Measurements from ENCODE around the gene GTPBP1.
A peak's percentile ranks its signal among the peaks of the same experiment; 100 is the strongest.

Gene GTPBP1

DNA sequence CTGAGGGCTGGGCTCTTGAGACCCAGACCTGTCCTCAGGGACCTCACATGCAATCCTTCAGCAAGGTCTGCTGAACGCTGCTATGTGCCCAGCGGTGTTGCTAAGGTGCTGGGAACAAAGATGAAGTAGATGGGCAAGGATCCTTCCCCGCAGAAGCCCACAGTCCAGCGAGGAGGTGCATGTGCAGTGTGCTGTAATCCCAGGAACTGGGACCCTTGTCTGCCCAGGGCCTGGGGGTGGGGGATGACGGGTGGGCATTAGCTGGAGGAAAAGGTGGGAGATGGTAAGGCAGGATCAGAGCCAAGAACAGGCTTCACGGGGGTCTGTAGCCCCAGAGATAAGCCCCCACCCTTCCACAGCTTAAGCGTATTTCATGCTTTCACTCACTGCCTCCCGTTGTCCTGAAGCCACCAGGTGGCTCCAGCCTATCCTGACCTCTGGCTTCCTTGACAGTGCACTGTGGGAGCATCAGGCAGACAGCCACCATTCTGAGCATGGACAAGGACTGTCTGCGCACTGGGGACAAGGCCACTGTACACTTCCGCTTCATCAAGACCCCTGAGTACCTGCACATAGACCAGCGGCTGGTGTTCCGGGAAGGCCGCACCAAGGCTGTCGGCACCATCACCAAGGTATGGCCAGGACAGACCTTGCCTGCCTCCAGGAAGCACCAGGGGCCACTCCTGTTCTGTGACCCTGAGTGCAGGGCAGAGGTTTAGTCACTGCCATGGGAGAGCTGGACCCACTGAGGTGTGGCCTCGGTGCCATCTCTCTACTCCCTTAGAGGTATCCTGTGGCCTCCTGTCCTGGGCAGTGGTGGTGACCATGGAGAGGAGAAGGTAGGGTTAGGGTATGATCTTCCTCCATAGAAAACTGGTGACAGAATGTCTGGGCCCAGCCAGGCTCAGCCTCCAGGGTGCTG lies 22.0 kb downstream of the GTPBP1 start:
- DNase-seq: no peak

GRCh38 chr22:38728871-38729796 lies 23.4 kb downstream of the GTPBP1 start:
- no peak for DNase-seq

GRCh38 chr22:38729946-38730345 lies 24.2 kb downstream of the GTPBP1 start:
- no peak for DNase-seq

GRCh38 chr22:38730411-38730871 lies 24.7 kb downstream of the GTPBP1 start:
- DNase-seq: no peak

DNA sequence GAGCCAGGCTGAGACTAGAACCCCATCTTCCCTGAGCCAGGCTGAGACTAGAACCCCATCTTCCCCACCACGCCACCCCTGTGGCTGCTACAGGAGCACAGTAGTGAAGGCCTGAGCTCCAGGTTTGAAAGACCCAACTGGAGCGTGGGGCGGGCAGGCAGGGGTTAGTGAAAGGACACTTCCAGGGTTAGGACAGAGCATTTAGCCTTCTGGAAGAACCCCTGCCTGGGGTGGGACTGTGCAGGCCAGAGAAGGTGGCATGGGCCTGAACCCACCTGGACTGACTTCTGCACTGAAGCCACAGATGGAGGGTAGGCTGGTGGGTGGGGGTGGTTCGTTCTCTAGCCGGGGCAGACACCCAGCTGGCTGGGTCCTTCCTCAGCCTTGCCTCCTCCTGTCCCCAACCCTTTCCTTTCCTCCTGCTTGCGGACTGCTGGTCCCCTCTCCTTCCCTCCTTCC lies 26.0 kb downstream of the GTPBP1 start:
- DNase-seq: no peak

GRCh38 chr22:38732251-38732815 lies 26.6 kb downstream of the GTPBP1 start:
- no peak for DNase-seq

DNA sequence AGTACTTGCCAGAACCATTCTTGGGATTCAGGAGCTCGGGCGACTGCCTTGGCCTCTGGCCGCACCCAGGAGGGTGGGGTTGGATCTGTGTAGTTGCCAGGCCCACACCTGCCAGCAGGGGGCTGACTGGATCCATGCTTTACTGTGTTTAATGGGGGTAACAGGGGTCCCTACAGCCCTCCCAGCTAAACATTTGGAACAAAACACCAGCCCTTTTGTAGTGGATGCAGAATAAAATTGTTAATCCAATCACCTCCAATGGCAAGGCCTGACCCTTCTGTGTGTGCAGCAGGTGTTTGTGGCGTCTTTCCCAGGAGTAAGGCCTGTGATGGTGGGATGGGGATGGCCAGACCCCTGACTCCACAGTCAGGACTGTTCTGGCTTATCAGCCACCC lies 27.6 kb downstream of the GTPBP1 start:
- peak; percentile 58 for DNase-seq

DNA sequence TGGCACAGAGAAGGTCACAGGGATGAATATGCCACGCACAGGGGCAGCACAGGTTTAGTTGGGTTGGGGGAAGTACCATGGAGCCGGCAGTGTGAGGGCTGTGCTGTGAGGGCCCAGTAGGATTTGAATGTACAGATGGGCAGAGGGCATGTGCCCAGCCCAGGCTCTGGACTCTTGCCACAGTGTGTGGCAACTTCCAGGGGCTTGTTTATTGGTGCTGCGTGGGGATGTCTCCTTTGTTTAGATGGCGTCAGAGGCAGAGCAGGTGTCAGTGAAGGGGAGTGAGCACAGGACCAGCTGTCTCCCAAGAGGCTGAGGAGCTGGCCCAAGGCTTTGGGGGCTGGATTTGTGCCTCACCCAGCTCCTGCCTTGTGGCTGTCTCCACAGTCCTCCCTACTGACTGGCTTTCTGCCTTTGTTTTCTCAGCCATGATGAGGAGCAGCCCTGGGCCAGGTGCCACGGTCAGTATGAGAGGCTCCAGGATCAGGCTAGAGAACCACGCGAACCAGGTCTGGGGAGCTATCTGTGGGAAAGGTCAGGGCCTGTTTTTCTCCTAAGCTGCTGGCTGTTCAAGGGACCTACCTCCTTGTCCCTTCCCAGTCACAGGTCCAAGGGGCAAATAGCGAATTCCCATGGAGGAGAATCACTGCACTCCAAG lies 28.1 kb downstream of the GTPBP1 start:
- DNase-seq: no peak

GRCh38 chr22:38734421-38735100 lies 28.8 kb downstream of the GTPBP1 start:
- no peak for DNase-seq

DNA sequence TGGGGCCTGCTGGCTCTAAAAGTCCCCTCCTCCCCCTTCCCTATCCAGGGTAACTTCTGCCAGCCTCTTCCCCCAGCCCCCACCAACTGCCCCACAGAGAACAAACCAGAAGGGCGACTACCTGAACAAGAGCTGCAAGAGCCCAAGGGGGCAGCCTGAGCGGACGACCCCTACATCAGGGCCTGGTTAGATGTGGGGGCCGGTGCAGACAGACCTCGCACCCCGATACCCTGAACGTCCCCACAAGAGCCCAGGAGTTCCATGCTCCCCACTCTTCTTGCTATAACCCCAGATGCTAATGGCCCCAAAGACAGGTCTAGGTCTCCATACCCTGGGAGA lies 29.4 kb downstream of the GTPBP1 start:
- DNase-seq: no peak

DNA sequence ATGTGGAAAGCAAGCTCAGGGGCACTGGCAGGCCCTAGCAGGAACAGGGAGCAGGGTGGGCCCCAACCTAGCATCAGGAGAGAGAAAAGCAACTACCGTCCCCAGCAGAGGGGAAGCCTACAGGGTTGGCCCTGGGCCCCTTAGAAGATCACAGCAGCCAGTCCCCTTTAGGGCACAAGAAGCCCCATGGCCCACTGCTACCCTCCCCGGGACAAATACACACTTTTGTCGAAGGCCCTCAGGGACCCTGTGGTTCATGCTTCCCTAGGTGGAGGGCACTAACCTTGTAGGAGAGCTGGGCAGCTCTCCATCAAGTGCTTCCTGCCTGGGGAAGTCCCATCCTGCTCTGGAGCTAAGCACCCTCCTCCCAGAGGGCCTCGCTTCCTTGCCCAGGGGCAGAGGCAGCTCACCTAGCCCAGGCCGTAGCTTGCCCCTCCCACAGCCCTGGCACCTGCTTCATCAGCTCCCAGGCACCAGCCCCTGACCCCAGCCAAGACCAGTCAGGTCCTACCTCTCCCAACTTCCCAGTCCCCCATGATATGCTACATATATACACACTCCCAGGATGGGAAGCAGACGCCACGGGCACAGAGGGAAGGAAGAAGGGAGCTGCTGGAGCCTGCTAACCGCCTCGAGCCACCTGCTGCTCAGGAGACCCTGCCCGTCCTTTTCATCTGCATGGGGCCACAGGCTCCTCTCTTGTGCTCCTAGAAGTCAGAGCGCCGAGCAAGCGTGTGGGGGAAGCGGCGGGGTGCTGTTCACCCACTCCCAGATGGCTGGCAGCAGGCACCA lies 29.9 kb downstream of the GTPBP1 start:
- no peak for DNase-seq

- DNase-seq: no peak
Measured at GRCh38 chr22:38736257-38736570, 30.5 kb downstream of the GTPBP1 start.

DNA sequence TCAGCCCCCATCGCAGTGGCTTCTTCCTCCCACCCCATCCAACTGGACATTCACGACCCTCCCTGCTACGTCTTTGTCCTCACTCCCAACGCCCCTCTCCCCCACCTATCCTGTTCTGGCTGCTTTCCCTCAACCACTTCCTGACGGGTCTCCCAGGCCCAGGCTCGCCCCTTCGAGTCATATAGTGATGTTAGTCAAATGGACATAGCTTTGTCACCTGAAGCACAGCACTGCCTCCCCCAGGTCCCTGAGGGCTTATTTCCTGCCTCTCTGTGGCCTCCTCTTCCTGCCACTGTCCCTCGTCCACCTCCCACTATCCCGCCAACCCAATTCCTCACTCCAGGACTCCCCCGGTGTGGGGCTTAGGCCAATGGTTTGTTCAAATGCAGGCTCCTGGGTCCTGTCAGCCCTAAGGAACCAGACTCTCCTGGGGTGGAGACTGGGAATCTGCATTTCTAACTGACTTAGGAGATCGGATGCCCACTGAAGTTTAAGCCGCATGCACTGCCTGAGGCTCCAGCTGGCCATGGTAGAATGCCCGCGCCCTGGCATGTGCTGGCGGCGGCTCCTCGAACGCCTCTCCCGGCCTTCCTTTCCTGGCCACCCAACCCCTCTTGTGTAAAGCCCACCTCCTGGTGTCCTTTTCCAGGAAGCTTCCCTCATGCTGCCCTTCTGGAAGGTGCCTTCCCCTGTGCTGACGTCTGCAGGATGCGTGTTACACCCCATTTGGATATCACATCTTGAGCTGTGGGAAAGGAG lies 31.7 kb downstream of the GTPBP1 start:
- DNase-seq: no peak

DNA sequence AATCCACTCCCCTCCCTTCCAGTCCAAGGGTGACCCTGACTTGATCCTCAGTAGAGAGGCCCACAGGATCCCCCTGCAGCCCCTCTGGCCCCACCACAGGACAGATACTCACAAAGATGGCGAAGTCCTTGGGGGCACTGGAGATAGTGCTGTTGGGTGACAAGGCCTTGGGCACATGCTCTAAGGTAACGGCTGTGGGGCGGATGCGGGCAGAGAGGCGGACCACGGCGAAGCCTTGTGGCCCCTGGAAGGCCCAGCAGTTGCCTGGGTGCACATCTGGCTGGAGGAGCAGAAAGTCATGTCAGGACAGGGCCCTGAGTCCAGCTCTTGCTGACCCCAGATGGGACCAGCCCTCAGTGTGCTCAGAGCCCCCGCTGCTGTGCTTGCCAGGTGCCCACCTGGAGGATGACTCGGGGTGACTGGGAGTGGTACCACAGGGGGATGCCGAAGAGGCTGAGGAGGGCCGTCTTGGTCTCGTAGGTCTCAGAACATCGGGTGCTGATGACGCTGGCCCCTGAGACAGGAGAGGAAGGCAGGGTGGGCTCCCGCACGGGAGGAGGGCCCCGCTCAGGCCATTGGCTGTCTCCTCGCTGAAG lies 32.8 kb downstream of the GTPBP1 start:
- DNase-seq: no peak

DNA sequence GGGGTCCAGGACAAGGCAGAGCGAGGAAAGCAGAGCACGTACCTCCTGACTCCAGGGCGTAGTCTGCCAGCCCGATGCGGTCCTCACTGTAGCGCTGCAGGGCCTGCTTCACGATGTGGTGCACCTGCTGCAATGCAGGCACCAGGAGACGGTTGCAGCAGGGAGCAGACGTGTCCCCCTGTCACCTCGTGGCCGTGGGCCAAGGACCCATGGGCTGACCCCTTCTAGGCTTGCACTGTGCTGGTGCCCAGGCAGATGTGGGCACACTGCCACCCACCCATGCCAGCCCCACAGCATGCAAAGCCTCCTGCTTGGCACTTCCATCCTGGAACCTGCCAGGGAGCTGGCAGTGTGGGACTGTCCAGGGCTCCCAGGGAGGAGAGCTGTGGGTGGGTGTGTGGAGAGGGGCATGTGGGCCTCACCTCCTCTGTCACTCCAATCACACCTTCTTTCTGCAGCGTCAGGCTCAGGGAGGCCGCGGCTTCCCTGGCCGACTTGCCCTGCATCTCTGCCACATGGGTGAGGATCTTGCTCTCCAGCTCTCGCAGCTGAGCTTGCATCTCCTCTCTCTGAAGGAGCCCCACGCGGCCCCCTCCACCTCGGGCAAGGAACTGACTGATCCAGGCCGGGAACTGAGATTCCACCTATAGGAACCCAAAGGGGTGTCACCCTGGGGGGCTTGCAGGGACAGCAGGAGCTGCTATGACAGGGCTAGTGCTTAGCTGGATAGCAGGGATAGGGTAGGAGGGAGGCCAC lies 33.7 kb downstream of the GTPBP1 start:
- DNase-seq: no peak

DNA sequence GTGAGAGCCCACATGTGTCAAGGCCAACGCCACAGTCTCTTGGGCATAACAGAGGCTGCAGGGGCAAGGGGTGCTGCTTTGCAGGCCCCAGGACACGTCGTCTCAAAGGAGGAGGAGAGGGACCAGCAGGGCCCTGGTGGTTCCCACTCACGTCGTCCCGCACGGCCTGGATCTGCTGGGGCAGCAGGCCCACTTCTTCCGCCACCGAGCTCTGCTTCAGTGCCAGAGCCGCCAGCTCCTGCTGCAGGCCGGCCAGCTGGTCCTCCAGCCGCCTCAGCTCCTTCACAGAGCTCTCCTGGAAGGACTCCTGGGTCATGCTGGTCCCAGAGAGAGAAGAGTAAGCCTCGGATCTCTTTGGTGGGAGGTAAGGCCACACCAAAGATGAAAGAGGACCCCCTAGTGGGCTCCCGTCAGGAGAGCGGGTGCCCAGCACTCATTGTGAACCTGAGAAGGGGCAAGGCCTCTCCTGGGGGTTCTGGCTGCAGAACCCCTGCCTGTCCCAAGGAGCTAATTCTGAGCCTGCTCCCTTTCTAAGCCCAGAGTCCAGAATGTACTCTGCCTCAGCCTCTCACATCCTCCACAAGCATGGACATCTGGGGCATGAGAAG lies 34.5 kb downstream of the GTPBP1 start:
- DNase-seq: no peak

DNA sequence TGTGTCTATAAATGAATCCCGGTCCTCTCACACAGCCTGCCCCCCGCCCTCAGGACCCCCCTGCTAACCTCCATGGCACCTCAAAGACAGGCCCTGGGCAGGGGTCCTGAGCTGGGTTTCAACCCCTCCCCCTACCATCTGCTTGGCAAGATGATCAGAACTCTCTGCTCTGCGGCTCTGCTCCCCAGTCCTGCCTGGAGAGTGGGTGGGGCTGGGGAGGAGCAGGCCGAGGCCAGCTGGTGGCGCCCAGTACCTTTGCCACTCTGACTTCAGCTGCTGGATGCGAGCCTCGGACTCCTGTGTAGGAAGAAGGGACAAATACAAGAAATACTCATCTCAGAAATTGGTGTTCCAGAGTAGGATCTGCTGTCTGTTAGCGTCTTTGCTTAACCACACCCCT lies 35.0 kb downstream of the GTPBP1 start:
- DNase-seq: no peak

DNA sequence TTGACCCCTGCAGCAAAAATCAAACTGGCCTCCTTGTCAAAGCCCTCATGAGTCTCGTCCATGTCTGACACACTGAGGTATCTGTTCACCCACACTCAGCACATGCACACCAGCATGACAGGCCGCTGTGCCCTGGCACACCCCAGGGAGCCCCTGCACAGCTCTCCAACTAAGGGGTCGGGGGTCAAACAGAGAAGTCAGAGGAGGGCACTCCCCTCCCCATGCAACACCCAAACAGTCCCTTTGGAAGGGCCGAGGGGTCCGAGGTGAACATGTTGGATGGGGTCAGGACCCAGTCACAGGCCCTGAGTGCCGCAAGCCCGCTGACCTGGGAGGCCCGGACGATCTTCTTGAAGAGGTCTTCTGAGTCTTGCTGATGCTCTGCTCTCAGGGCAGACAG lies 35.4 kb downstream of the GTPBP1 start:
- DNase-seq: no peak

- no peak for DNase-seq
Measured at GRCh38 chr22:38741576-38741975, 35.8 kb downstream of the GTPBP1 start.
